A673 (cell line): Measurements from ENCODE around the gene LTF. TPM values are rescaled to one million over a fixed set of nuclear protein-coding genes. Genes with fewer than 3 reads are reported as not detected.

ENCODE experiments used
- BruUV-seq: library from RNA; stranded (reverse); fragments of 400-500 nt; replicated peaks from 2 replicates; lab custom pipeline; 2021; lab: Mats Ljungman, UMichigan
- CTCF ChIA-PET: fragments of 300-600 bp; sonication (Branson Sonifier 250); formaldehyde crosslinking; loops from one replicate; lab custom pipeline; 2022; ENCODE audit warnings: antibody characterized with exemption; lab: Charles Lee
- POLR2A ChIA-PET: fragments of 300-600 bp; sonication (Branson Sonifier 250); formaldehyde crosslinking; loops from one replicate; lab custom pipeline; 2022; ENCODE audit warnings: antibody characterized with exemption; ENCODE audit not compliant: low non-redundant PET; lab: Charles Lee
- DNase-seq: peaks from one replicate; pipeline ENCODE4 v3.0.0-alpha.2; 2015; ENCODE audit warnings: low spot score
- H3K27ac ChIP-seq: fragments of 200-600 bp; sonication (generic); 2 replicates; pipeline ENCODE4 v1.5.1; 2016; ENCODE audit warnings: mixed run types, low read depth, mild to moderate bottlenecking, mixed read lengths, antibody characterized with exemption, low read length; ENCODE audit not compliant: poor library complexity, severe bottlenecking
- H3K27me3 ChIP-seq: fragments of 200-600 bp; sonication (generic); replicated peaks from 2 replicates; pipeline ENCODE4 v1.6.1; 2017; ENCODE audit warnings: mixed run types, low read depth, mild to moderate bottlenecking, mixed read lengths, antibody characterized with exemption, low read length; ENCODE audit not compliant: insufficient read depth, poor library complexity
- H3K36me3 ChIP-seq: fragments of 200-600 bp; sonication (generic); 2 replicates; pipeline ENCODE4 v1.6.1; 2016; ENCODE audit warnings: mixed run types, mild to moderate bottlenecking, mixed read lengths, antibody characterized with exemption, low read length; ENCODE audit not compliant: insufficient read depth, poor library complexity, severe bottlenecking
- H3K4me1 ChIP-seq: fragments of 200-600 bp; sonication (generic); 2 replicates; pipeline ENCODE4 v1.6.1; 2017; ENCODE audit warnings: mixed run types, mild to moderate bottlenecking, mixed read lengths, antibody characterized with exemption, low read length; ENCODE audit not compliant: insufficient read depth, poor library complexity, severe bottlenecking
- H3K4me3 ChIP-seq: fragments of 200-600 bp; sonication (generic); 2 replicates; pipeline ENCODE4 v1.5.1; 2016; ENCODE audit warnings: low read depth, mixed run types, mild to moderate bottlenecking, mixed read lengths, low read length; ENCODE audit not compliant: poor library complexity, severe bottlenecking
- H3K9me3 ChIP-seq: fragments of 200-600 bp; sonication (generic); 2 replicates; pipeline ENCODE4 v1.6.1; 2016; ENCODE audit warnings: mixed run types, low read depth, mild to moderate bottlenecking, mixed read lengths, antibody characterized with exemption, low read length; ENCODE audit not compliant: poor library complexity, severe bottlenecking
- CTCF ChIP-seq: fragments of 300-800, 200-600 bp; sonication (generic); conservative IDR thresholded peaks from 2 replicates; pipeline ENCODE4 v1.5.1; 2017; ENCODE audit warnings: low read depth, mild to moderate bottlenecking, antibody characterized with exemption, low read length, moderate library complexity, mixed read lengths
- EZH2 ChIP-seq: fragments of 200-600 bp; sonication (generic); IDR thresholded peaks from 2 replicates; pipeline ENCODE4 v1.6.1; 2017; ENCODE audit warnings: borderline replicate concordance, low read depth, mild to moderate bottlenecking, mixed read lengths, antibody characterized with exemption, low read length; ENCODE audit not compliant: poor library complexity, severe bottlenecking
- intact Hi-C: fragments of 100-400 bp; cut with micrococcal nuclease; formaldehyde crosslinking; loops from one replicate; pipeline ENCODE4 v1.10.0; 2022; ENCODE audit not compliant: unreplicated experiment
- total RNA-seq: library from RNA; stranded (reverse); gene quantifications from 2 replicates; pipeline ENCODE4 v1.2.3, GENCODE V29; 2021

Gene LTF
- total RNA-seq, 1 experiment from 2014 or later = not detected

GRCh38 chr3:46500656-46501635 is 36.2 kb upstream of the LTF start:
- H3K27ac ChIP-seq = no peak overlapping the region
- BruUV-seq = no TSS peak
- DNase-seq = no peak
- no peak for TF ChIP-seq EZH2
- TF ChIP-seq CTCF = no peak
- ChIA-PET CTCF (no interaction called here), POLR2A (no interaction called here)
- no peaks in the 10 kb centered on the region for H3K9me3 ChIP-seq
- H3K36me3 ChIP-seq = no peaks in the 10 kb centered on the region
- H3K4me3 ChIP-seq = no peak overlapping the region
- no peaks in the 10 kb centered on the region for H3K27me3 ChIP-seq
- no peaks in the 10 kb centered on the region for H3K4me1 ChIP-seq
- intact Hi-C loops = no loop called here

- Histone ChIP-seq H3K36me3 (no peaks in the 10 kb centered on the region), H3K27me3 (no peaks in the 10 kb centered on the region), H3K4me1 (no peaks in the 10 kb centered on the region), H3K27ac (no peak overlapping the region), H3K9me3 (no peaks in the 10 kb centered on the region), H3K4me3 (no peak overlapping the region)
- CTCF ChIA-PET = interaction anchor here (0.8 to 0.9 kb wide), 2 partner anchors 10 to 15 kb away, joined by 3 read pairs; no protein-coding TSS in a partner anchor
- no peak for TF ChIP-seq CTCF
- no peak for TF ChIP-seq EZH2
- BruUV-seq = no TSS peak
- POLR2A ChIA-PET = no interaction called here
- no peak for DNase-seq
- intact Hi-C loops = no loop called here
Observed at GRCh38 chr3:46498916-46499519, 34.3 kb upstream of the LTF start.

GRCh38 chr3:46497556-46498265 is 33.0 kb upstream of the LTF start, which contains the start of gene RTP3:
RTP3 (plus strand) TSS chr3:46497976; CDS start chr3:46498063, 87 bp downstream.
- Histone ChIP-seq H3K36me3 (no peaks in the 10 kb centered on the region), H3K4me3 (no peak within 1 kb of the TSS), H3K27me3 (no peaks in the 10 kb centered on the region), H3K4me1 (no peaks in the 10 kb centered on the region), H3K9me3 (no peaks in the 10 kb centered on the region), H3K27ac (no peak within 1 kb of the TSS)
- ChIA-PET CTCF (no interaction called here), POLR2A (no interaction called here)
- no peak for DNase-seq
- TF ChIP-seq CTCF (no peak), EZH2 (no peak)
- intact Hi-C loops = no loop called here
- no TSS peak for BruUV-seq
